ENCODE results near the gene KIF16B.
"Not testable (repeated sequence)": the region's sequence is repeated elsewhere in the genome, so short reads cannot be mapped to it uniquely, and the experiment has no call there.

GRCh38 chr20:16519673-16520072 is 53.6 kb downstream of the KIF16B start:
- TF ChIP-seq CTCF (IDR thresholded peaks at IDR 0.05; ENCODE audit: borderline replicate concordance, extremely low read depth, low read length, poor library complexity, severe bottlenecking); EZH2 (IDR thresholded peaks at IDR 0.05; ENCODE audit: borderline replicate concordance, low read depth, low read length, severe bottlenecking): not testable (repeated sequence)

All from DND-41 (cell line).